HG03175 (cell line): ENCODE results near the gene GRIN2D.

Experiments
- ATAC-seq: cut with Tn5 transposase; IDR thresholded peaks from one replicate; pipeline ENCODE4 v1.9.1; 2021; ENCODE audit warnings: mild to moderate bottlenecking, moderate library complexity; ENCODE audit not compliant: unreplicated experiment

GRIN2D gene

DNA sequence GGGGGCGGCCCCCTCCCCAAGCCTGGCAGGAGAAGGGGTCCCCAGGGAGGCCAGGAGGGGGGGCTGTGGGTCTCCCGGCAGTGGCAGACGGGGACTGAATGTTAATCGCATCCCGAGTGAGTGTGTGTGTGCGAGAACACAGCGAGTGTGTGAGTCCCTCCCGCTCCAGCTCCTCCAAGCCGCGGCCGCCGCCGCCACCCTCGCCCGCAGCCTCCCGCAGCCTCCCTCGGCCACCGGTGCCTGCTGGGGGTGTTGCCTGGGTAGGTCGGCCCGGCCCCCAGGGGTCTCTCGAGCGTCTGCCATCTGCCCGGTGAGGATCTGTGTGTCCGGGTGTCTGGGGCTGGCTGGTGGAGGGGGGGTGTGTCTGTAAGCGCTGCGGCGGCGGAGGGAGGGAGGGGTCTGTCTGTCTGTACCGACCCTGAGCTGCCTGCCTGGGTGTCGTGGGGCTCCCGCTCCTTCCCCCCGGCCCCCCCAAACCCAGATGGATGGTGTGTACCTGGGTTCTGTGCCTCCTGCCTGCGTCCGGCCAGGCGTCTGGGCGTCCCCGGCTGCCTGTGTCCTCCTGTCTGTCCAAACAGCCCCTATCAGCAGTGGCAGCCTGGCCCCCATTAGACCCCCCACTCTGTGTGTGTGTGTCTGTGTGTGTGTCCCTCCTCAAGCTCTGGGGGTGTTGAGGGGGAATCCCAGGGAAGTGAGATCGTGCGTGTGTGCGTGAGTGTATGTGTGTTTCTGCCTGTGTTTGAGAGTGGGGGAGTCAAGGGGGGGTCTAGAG is at the start of gene GRIN2D:
Gene GRIN2D, plus strand, starts transcription at position 110 of the 772 bp plus-strand sequence. CDS start 4,725 bp downstream, outside the sequence.
- no peak for ATAC-seq

DNA sequence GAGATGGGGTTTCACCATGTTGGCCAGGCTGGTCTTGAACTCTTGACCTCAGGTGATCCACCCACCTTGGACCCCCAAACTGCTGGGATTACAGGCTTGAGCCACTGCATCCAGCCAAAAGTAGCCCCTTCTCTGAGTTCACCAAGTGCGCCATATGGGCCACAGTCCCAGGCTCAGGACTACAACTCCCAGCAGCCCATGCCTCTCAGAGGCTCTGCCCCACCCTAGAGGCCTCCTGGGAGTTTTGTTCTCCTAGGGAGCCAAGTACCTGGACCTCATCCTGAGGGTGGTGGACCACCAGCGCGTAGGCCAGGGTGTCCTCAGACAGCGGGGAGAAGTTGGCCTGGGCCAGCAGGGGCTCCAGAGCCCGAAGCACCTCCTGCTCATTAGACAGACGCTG is 48.6 kb upstream of the GRIN2D start:
- no peak for ATAC-seq

DNA sequence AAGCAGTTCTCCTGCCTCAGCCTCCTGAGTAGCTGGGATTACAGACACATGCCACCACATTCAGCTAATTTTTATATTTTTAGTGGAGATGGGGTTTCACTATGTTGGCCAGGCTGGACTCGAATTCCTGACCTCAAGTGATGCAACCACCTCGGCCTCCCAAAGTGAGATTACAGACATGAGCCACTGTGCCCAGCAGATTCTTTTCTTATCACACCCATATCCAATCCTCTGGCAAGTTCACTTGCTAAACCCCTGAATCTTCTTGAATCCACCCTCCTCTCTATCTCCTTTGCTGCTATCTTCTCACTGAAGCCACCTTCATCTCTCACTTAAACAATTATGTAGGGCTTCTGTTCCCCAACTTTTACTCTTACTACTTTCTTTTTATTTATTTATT is 47.3 kb upstream of the GRIN2D start:
- no peak for ATAC-seq

DNA sequence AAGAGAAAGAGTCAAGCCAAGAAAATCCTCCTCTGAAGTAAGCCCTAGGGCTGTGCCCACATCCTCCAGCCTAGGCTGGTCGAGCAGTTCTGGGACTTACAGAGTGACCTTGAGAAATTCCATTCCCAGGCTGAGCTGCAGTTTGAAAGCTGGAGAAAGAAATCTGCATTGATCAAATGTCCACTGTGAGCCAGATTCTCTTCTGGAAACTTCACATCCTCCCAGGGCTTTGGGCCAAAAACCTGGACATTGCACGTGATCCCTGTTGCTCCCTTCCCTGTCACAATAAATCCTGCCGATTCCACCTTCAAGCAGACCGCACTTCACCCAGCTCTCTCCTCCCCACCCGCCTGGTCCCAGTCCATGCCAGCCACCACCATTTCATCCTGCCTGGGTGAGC is 45.4 kb upstream of the GRIN2D start:
- no peak for ATAC-seq

DNA sequence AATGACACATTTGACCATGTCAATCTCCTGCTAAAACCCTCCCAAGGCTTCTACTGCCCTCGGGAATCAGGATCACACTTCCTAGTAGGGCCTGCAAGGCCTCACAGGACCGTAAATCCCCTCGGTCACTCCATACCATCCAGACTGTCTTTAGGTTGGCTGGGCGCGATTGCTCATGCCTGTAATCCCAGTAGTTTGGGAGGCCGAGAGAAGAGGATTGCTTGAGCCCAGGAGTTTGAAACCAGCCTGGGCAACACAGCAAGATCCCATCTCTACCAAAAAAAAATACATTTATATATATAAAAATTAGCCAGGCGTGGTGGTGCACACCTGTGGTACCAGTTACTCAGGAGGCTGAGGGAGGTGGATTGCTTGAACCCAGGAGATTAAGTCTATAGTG is 44.7 kb upstream of the GRIN2D start:
- no peak for ATAC-seq

DNA sequence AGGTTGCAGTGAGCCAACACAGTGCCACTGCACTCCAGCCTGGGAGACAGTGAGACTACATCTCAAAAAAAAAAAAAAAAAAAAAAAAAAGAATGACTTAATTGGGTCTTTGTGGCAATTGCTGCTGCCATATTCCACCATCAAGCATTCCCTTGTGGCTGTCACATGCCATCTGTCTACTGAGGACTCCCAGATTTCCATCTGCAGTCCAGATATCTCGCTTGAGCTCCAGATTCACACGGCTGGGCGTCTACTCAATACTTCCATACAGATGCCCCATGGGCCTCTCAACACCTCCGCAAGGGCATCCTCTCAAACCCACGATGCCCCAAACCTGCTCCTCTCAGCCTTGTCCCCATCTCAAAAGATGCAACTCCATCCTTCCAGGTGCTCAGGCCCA is 42.6 kb upstream of the GRIN2D start:
- no peak for ATAC-seq

DNA sequence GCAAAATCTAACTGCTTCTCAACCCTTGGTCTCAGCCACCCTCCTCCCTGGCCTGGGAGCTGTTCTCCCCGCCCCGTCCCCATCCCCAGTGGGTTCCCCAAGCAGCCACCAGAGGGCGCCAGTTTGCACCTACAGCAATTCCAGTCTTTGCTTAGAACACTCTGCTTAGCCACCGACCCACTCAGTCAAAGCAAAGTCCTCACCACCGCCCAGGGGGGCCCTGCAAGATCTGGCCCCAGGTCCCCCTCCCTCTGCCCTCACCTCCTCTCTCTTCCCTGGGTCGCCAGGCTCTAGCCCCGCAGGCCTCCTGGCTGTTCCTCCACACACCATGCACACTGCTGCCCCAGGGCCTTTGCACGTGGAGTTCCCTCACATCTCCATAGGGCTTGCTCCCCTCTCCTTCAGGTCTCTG is 42.1 kb upstream of the GRIN2D start:
- ATAC-seq = no peak

DNA sequence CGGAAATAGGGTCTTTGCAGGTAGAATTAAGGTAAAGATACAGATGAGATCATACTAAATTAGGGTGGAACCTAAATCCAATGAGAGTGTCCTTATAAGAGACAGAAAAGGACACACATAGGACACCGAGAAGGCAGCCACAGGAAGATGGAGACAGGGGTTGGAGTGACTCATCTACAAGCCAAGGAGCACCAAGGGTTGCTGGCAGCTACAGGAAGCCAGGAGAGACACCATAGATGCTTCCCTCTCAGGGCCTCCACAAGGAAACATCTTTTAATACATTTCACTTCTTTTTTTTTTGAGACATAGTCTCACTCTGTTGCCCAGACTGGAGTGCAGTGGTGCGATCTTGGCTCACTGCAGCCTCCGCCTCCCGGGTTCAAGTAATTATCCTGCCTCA is 39.8 kb upstream of the GRIN2D start:
- ATAC-seq = no peak

DNA sequence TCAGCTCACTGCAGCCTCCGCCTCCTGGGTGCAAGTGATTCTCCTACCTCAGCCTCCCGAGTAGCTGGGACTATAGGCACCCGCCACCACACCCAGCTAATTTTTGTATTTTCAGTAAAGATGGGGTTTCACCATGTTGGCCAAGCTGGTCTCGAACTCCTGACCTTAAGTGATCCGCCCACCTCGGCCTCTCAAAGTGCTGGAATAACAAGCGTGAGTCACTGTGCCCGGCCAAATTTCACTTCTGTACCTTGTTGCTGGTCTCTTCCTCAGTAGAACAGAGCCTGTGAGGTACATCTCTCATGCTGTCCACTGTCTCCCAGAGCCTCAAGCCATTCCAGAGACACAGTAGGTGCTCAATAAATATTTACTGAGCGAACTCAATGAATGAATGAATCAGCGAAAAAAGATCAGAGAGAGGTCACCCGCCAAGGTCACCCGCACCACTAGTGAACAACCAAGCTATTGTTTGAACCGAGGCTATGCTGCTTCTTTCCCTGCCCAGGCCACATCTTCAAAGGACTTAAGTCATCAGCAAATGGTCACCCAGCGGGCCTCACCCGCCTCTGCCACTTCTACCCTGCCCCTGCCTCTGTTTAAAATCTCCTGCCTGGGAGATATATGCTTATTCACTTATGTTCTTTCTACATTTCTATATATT is 39.0 kb upstream of the GRIN2D start:
- ATAC-seq = no peak

DNA sequence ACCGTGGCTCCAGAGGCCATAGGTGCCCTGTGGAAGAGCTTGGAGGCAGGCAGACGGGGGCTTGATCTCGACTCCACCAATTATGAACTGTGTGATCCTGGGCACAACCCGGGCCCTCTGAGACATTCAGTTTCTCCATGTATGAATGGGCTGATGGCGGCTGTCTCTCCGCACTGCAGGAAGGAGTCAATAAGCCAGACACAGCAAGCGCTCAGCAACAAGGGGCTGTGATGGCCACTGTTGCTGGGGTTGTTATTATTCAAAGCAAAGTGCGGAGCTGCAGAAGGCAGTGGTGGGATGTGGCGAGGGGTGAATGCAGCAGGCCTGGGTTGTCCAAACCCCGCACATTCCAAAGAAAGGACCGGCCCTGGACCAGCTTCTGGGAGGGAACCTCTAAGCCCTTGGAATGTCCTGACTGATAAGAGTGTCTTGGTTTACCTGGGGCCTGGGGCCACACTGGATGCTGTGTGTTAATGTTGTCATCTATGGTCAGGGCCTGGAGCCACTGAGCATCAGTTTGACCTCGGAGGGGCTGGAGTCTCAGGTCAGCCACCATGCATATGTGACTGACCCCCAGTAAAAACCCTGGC is 38.0 kb upstream of the GRIN2D start:
- ATAC-seq = no peak

DNA sequence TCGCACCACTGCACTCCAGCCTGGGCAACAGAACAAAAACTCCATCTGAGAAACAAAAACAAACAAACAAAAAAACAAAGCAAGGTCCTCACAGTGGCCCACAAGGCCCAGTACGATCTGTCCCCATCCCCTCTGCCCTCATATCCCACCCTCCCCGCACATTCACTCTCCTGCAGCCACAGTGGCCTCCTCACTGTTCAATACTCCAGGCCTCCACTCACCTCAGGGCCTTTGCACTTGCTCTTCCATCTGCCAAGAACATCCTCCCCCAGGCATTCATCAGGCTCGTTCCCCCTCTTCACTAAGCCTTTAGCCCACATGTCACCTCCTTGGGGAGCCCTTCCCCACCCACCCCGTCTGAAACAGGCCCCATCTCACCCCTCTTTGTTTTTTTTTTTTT is 34.3 kb upstream of the GRIN2D start:
- no peak for ATAC-seq

DNA sequence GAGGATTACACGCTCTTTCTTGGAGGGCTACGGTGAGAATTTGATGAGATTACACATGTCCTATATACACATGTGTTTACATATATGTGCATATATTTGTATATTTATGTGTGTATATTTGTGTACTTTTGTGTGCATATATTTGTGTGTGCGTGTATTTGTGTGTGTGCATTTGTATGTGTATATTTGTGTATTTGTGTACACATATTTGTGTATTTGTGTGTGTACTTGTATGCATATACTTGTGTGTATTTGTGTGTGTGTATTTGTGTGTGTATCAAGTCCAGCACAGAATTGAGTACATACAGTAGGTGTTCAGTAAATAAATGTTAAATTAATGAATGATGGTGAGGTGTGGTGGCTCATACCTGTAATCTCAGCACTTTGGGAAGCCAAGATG is 31.6 kb upstream of the GRIN2D start:
- no peak for ATAC-seq

DNA sequence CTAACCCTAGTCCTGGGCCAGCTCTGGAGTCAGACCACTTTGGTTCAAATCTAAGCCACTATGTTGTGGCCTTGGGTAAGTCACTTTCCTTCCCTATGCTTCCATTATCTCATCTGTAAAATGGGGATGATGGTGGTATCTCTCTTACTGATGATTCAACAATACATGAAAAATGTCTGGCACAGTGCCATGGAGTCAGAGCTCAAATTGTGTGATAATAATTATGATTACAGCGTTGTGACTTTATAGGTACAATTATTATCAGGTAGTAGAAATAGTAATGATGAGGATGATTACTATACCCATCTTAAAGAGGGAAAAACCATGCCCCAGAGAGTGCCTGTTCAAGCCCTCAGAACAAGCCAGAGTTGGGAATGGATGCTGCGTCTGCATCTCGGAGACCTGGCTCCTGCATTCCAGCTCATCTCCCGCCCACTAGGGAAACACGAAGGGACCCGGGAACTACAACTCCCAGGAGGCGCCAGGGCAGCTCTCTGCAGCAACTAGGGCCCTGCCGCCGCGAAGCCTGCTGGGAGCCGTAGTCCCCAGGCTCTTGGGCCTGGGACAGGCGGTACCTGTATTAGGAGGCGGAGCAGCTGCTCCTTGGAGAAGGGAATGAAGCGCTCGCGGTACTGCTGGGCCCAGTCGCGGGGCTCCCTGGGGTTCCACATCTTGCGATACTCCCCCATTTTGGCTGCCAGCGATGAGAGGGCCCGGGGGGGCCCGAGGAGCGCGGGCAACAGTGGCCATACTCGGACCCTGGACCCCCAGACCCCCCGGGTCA is 30.6 kb upstream of the GRIN2D start:
- peak; percentile 47 for ATAC-seq

DNA sequence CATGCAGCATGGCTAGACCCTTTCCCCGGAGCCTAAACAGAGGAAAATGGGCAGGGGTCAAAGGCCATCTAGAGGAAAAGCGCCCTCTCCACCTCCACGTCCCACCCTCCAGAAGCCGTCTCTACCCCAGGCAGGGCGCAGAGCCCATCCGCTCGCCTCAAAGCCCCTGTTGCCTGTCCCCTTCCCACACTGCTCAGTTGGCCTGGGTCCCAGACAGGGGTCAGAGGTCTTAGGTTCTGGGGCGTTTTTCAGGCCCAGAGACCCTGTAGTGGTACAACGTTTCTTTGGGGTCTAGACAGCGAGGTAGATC is 30.0 kb upstream of the GRIN2D start:
- ATAC-seq = peak; percentile 10

DNA sequence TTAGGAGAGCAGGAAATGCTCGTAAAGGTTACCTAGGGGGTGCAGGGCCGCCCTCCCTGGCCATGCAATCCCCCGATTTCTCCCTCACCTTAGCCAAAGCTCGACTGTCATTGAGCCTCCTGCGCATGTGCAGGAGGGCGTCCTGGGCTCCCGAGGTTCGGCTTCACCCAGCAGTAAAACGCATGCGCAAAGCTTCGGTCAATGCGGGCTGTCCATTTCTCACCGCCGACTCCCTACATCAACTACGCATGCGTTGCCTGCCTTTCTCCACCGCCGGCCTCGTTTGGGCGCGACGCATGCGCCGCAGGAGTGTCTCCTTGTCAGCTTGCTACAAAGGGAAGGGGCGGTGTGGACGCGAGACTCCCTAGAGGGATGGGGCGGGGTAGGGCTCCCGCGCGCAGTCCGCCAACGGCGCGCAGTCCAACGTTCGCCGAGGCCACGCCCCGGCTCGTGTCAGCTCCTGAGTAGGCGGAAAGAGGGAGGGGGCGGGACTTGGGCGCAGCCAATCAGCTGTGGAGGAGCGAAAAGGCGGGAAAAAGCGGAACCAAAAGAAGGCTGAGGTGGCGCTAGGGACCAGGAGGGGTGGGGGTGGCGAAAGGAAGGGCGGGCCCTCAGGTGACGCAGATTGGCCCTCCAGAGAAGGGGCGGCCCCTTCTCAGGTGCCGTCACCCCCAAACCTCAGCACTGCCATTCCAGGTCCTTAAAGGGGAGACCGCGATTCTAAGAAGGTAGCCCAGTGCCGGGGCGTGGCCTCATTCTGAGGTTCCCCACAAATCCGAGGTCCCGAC is 29.5 kb upstream of the GRIN2D start, which contains the start of the genes SYNGR4 and TMEM143:
Gene SYNGR4, plus strand, starts transcription at position 558 of the 788 bp plus-strand sequence. CDS start 1,476 bp downstream, outside the sequence.
Gene TMEM143, minus strand, starts transcription at position 131 of the 788 bp plus-strand sequence. Its CDS starts 20 bp downstream, at position 111.
- peak; percentile 85 for ATAC-seq

DNA sequence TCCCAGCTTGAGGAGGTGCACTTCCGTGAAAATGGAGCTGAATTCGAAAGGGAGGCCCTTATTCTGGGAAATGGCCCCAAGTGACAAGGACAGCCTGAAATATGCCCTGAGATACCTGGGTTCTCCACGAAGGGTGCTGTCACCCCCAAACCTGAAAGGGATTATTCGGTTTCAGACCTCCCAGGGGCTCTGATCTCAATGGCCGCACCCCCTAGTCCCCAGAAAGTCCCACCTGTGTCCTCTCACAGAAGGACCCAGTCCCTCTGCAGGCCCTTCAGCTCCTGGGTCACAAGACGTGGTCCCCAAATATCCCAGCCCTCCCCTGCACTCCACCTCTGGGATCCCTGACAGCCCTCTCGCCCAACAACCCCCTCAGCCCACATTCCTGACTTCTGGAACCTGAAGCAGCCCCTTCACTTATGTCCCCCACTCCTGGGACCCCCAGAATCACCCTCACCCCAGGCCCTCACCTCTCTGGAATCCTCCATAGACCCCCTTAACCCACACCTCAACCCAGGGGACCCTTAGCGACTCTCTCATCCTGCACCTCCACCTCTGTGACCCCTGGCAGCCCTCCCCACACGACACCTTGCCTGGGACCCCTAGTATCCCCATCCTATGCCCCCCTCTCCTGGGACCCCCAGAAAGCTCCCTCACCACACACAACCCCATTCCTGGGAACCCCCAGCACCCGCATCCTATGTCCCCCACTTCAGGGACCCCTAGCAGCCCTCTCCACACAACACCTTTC is 28.7 kb upstream of the GRIN2D start:
- ATAC-seq = no peak

DNA sequence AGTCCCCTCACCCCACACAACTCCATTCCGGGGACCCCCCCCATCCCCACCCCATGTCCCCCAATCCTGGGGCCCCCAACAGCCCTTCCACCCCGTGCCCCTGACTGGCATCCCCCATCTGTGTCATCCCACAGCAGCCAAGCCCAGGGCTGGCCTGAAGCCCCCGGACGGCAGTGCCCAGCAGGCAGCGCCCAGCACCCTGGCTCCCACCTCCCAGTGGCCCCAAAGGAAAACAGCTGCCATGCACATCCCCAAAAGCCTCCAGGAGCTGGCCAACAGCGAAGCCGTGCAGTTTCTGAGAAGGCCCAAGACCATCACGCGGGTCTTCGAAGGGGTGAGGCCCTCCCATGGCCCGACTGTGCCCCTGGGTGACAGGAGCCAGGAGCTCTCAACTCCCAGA is 27.9 kb upstream of the GRIN2D start:
- ATAC-seq = no peak

DNA sequence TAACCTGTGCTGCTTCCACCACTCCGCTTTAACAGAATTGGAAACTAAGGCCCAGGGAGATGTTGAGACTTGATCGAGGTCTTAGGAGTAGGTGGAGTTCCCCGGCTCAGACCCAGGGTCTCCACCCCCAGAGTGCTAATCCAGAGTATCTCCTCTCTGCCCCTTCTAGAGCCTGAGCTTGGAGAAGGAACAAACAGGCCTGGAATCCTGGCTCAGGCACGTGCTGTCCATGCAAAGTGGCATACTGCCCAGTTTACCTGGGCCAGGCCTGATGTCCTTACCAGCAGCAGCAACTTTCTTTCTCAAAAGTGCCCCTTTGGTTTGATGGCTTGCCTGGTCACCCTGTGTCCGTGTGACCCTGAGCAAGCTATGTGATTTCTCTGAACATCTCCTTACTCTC is 25.6 kb upstream of the GRIN2D start:
- ATAC-seq = no peak

DNA sequence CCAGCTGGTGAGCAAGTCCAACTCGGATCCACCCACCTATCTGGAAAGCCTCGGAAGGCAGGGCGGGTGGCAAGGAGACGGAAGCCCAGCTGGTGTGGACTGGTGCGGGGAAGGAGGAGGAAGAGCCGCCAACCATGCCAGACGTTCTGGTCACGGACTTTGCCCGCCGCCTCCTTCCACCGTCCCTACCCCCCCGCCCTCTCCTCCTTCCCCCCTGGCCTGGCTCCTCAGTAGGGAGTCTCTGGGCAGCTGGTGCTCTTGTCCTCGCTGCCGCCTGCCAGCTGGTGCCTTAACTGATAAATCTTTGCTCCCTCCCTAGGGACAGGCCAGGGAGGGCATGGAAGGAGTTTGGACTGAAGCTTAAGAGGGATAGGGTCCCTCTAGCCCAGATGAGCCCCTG is 24.5 kb upstream of the GRIN2D start:
- ATAC-seq = no peak

DNA sequence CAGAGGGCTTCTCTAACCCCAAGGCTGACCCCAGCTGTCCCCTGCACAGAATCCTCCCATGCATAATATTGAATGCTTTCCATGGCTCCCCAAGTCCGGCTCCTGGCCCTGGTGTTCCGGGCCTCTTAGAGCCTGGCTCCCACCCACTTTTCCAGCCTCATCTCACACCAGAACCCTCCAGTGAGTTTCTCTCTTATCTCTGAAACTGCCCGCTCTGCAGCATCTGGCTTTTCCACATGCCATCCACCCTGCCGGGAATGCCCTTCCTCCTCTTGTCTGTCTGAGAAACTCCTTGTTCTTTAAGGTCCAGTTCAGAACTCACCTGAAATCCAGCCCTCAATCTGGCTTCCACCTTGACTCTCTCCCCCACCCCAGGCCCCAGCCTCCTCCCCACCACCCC is 22.5 kb upstream of the GRIN2D start:
- no peak for ATAC-seq
